Renal cortex interstitium (tissue), 11 donors: ENCODE data around the gene PARP1. TPM values are rescaled to one million over a fixed set of nuclear protein-coding genes. Genes with fewer than 3 reads are reported as not detected.
"Not testable (repeated sequence)": the region's sequence is repeated elsewhere in the genome, so short reads cannot be mapped to it uniquely, and the experiment has no call there.

Experiments
- DNase-seq, 11 donors: peaks; one replicate each; pipeline ENCODE4 v3.0.0-alpha.2; 2013; ENCODE audit warnings: low read depth in 9 of 11, low spot score in 4 of 11; ENCODE audit errors: extremely low read depth in 1 of 11
- polyA plus RNA-seq, 3 donors: library from polyadenylated mRNA; unstranded; fragments of 120-200 nt; gene quantifications; one replicate each; pipeline ENCODE4 v1.2.1, GENCODE V29; 2013; ENCODE audit not compliant: insufficient read length in 3 of 3

The PARP1 gene
- polyA plus RNA-seq, 3 donors, result 113 to 142 (median 130) TPM

DNA sequence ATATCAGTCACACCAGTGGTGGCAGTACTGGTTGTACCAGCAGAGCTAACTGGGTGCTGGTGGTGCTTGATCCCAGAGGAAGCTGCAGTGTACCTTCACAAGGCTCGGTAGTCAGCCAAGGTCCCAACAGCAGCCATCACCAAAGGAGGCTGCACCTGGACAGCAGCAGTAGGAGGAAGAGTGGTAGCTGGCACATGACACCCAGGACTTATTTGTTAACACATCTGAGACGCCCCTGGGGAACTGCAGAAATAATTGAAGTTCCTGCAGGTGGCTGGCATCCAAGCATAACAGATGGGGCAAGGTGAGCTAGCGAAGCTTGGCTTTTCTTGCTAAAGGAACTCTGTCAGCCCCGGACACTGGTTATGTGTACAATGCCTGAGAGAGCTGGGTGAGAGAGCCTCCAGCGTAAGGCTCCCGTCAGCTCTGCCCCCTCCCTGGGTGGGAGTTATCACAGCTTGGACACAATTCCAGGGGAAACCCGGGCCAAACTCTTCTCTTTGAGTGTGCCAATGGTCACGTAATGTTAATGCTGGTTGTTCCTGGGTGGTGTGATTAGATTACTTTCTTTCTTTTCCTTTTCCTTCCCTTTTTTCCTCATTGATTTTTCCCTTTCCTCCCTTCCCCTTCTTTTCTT is 29.1 kb upstream of the PARP1 start:
- DNase-seq, result peak in 2 of 11 donors; percentile 27 to 36

DNA sequence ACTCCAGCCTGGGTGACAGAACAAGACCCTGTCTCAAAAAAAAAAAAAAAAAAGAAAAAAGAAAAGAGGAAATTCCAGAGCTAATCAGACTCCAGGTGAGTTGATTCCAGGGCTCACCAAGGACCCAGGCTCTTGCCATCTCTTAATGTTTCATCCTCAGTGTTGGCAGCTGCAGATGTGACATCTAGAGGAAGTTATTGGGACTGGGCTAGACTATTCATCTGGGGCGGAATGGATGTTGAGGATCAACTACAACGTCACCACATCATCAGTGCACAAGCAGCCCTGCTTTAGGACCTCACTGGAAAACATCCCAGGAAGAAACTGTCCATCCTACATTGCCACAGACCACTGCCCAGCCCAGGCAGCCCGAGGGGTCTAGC is 28.6 kb upstream of the PARP1 start:
- no peak for DNase-seq

DNA sequence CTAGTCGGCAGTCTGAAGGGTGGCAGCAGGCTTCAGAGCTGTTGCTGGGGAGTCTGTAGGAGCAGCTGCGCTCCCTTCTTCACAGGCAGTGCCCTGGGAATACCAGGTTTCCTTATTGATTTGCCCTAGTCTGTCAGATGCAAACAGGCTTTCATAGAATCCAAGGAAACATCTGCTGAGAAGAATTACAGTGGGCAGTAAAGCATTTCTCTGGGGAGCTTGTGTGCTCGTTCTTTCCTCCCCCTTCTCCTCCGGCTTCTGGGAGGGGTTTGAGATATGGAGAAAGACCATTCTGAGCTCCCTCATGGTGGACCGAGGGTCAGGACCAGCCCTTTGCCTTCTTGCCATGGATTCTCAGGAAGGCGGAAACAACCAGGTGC is 25.4 kb upstream of the PARP1 start:
- no peak for DNase-seq

DNA sequence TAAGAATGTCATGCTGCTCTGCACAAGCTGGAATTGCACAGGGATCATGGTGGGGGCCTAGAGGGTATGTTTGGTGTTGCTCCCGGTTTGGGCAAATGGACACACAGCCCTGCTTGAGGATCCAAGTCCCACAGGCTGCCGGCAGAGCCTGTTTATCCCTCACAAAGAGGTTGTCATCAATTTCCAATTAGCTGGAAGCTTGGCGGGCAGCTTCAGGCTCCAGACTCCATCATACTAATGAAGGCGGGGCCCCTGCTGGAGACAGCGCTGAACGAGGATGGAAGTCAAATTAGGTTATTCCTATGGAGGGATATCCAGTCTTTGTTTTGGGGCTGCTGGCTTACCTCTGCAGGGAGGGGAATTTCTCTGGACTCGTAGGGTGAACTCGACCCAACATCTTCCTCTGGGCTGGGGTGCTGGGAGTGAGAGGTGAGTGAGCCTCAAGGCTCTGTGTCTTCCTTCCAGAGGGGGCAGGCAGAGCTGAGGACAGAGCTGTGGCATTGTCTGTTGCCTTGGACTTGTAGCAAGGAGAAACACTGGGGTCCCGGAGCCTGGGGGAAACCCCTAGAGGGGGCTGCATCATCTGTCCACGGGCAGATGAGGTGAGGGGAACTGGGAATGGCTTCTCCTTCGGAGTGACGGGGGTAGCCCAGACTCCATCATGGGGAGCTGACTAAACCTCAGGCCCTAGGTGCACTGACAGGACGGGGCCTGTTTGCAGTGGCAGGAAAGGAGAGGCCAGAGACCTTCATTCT is 24.9 kb upstream of the PARP1 start:
- DNase-seq, result no peak

DNA sequence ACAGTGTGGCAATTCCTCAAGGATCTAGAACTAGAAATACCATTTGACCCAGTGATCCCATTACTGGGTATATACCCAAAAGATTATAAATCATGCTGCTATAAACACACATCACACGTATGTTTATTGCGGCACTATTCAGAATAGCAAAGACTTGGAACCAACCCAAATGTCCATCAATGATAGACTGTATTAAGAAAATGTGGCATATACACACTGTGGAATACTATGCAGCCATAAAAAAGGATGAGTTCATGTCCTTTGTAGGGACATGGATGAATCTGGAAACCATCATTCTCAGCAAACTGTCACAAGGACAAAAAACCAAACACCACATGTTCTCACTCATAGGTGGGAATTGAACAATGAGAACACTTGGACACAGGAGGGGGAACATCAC is 24.0 kb upstream of the PARP1 start:
- DNase-seq, result not testable (repeated sequence)

DNA sequence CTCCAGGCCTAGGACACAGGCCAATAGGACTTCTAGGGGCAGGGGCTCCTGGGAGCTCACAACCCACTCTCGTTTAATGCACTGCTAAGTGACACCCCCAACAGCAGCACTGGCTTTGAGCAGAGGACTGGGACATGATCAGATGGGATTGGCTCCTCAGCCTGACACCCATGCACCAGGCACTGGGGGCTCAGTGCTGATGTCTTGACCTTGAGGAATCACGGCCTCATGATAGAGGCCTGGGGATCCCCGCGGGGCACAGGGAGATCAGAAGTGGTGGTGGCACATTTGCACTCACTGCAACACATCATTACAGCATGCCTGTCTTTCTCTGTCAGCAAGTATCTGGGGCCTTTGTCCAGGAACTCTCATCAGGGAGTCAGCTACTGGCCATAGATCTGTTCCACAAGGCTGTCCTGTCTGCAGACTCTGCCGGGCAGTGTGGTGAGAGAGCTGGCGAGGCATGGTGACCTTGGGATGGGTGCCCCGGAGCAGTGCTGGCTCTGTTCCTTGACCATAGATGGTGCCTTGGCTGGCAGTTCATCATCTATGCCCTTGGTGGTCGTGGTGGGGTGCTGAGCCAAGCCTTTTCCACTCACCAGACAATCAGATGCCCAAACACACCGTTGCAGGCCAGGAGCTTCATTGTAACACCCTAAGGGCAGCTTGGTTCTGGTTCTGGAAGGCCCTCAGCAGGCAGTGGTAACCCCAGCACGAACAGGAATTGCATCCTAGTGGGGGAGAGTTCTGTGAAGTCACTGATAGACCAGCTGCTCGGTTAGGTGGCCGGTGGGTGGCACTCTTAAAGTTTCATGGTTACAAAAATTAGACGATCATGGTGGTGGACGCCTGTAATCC is 22.2 kb upstream of the PARP1 start:
- no peak for DNase-seq

DNA sequence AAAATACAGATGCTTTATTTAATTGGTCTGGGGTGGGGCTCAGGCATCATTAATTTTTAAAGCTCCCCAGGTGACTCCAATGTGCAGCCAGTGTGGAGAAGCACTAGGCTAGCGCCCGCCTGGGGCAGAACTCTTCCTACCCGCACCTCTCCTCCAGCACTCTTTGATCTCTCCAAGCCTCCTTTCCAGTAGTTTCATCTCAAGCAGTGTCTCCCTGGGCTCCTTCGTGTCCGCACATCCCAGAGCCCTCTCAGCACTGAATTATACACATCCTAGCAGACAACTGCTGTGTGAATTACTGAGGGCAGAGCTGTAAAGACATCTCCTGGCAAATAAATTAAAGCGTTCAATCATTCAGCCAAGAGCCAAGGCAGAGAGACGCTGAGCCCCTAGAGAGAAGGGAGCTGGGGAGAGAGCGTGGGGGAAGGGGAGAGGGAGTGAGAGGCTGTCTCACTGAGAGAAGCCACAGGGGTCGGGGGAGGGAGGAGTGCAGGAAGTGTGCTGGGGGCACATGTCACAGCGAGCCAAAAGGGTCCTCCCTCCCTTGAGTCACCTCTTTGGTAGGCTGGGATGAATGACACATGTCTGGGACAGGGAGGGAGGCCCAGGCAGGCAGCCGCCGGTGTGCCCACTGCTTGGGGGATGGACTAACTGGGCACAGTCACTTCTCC is 21.0 kb upstream of the PARP1 start:
- peak in 6 of 11 donors; percentile 39 to 70 (median 47) for DNase-seq

DNA sequence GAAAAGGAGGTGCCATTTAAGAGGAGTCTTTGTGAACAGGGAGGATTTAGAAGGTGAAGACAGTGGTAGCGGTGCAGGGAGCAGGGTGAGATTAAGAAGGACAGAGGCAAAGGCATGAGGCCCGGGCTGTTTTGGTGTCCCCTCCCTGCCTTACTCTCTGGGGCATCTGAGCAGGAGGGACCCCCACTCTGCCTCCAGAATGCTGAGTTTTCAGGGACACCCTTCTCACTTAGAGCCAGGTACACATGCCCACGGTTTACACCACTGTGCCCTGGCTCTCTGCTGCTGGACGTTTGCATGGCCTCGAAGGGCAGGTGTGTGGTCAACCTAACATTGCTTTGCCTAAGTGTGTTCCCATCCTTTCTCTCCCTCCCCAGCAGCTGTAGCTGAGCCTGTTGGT is 20.5 kb upstream of the PARP1 start:
- DNase-seq, result no peak

DNA sequence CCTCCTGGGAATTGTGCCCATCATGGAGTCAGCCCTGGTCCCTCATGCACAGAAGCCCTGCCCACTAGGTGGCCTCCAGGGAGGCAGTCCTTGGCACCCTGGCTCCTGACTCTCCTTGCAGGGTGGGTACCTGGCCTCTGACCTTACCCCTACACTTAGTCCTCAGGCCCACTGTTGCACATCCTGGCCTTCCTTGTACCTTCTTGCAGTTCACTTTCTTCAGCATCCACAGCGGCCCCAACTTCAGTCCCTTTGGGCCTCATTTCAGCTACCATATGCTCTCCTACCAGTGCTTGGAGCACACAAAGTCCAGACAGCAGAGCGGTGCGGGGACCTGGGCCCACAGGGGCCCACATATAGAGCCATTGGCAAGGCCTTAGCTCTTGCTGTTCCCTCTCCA is 19.2 kb upstream of the PARP1 start:
- no peak for DNase-seq

DNA sequence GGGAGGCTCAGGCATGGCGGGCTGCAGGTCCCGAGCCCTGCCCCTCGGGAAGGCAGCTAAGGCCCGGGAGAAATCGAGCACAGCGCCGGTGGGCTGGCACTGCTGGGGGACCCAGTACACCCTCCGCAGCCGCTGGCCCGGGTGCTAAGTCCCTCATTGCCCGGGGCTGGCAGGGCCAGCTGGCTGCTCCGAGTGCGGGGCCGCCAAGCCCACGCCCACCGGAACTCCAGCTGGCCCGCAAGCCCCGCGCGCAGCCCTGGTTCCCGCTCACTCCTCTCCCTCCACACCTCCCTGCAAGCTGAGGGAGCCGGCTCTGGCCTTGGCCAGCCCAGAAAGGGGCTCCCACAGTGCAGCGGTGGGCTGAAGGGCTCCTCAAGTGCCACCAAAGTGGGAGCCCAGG is 18.5 kb upstream of the PARP1 start:
- DNase-seq, result not testable (repeated sequence)

DNA sequence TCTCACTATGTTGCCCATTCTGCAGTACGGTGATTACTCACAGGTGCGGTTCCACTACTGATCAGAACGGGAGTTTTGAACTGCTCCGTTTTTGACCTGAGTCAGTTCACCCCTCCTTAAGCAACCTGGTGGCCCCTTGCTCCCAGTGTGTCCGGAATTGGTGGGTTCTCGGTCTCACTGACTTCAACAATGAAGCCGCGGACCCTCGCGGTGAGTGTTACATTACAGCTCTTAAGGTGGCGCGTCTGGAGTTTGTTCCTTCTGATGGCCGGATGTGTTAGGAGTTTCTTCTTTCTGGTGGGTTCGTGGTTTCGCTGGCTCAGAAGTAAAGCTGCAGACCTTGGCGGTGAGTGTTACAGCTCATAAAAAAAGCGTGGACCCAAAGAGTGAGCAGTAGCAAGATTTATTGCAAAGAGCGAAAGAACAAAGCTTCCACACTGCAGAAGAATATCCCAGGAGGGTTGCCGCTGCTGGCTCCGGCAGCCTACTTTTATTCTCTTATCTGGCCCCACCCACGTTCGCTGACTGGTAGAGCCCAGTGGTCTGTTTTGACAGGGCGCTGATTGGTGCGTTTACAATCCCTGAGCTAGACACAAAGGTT is 17.6 kb upstream of the PARP1 start:
- no peak for DNase-seq

DNA sequence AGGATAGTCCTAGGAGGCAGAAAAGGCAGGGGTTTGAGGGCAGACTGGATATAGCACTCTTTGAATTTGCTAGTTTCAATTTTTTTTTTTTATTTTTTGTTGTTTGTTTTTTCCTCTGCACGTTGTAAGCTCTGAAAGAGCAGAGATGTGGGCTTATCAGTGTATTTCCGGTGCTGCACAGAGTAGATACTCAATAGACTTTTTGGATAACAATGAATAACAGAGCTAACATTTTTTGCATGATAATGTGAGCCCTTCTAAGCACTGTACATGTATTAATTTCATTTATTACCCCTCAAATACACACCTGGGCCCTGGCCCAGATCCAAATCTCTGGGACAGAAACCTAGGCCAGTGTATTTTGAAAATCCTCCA is 17.1 kb upstream of the PARP1 start:
- DNase-seq, result no peak

DNA sequence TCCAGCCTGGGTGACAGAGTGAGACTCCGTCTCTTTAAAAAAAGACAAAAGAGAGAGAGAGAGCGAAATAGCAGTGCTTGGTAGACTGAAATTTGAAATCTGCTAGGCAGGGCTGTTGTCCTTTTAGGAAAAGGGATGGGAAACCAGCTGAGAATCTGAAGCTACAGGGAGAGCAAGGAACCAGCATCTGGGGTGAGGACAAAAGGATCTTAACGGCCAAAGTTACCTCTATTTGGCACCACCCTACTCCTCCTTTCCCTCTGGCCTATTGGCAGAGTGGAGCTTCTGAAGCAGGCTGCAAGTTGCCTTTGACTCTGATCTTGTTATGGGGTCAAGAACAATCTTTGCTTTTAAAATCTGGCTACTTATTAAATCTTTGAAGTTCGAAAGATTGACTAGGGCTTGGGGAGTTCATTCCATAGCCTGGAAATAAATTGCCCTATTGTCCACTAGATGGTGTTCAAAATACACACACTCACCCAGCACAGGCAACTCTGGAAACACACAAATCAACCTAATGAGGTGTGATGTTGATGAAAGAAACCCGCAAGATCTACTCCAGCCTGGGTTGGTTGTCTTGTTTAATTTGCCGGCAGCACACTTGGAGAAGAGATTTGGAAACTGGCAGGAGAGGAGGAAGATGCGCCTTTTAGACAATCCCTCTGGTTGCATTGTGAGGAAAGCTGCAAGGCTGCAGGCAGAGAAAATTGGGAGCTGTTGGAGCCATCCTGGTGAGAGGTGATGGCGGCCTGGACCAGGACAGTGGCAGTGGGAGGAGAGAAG is 16.5 kb upstream of the PARP1 start:
- DNase-seq, result peak in 10 of 11 donors; percentile 51 to 78 (median 67)

DNA sequence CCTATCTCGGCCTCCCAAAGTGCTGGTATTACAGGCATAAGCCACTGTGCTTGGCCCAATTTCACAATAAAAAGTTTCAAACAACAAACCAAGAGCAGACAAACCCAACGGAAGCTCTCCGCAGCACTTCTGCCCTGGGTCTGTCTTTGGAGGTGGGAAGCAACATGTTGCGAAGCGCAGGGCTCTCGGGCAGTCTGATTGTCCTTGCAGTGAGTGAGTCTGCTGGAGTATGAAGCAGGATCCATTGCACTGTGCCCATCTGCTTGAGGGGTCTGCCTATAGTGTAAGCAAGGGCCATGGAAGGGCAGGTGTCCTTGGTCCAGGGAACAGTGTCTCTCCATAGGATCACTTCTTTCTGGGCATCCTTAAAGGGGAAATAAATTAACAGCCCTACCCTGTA is 14.6 kb upstream of the PARP1 start:
- DNase-seq, result no peak

DNA sequence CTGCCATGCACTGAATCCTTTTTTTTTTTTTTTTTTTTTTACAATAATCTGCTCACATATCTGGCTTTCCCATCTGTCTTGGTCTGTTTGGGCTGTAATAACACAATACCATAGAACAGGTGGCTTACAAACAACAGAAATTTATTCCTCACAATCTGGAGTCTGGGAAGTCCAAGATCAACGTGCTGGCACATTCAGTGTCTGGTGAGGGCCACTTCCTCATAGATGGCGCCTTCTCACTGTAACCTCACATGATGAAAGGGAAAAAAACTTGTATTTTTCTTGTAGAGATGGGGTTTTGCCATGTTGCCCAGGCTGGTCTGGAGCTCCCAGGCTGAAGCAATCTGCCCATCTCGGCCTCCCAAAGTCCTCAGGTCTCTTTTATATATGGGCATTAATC is 13.0 kb upstream of the PARP1 start:
- no peak for DNase-seq

DNA sequence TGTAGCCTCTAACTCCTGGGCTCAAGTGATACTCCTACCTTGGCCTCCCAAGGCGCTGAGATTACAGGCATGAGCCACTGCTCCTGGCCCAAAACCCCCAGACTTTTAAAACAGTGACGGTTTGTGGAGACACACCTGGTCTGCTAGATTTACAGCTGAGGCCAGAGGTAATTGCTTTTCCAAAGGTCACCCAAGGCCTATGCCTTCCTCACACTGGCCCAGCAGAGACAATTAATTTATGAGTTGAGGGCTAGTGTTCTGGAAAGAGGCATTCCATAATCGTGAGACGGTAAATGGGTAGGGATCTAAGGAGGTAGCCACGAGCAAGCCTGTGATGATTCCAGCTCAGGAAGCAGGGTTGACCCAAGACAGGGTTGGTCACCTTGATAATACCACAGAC is 12.4 kb upstream of the PARP1 start:
- DNase-seq, result no peak

DNA sequence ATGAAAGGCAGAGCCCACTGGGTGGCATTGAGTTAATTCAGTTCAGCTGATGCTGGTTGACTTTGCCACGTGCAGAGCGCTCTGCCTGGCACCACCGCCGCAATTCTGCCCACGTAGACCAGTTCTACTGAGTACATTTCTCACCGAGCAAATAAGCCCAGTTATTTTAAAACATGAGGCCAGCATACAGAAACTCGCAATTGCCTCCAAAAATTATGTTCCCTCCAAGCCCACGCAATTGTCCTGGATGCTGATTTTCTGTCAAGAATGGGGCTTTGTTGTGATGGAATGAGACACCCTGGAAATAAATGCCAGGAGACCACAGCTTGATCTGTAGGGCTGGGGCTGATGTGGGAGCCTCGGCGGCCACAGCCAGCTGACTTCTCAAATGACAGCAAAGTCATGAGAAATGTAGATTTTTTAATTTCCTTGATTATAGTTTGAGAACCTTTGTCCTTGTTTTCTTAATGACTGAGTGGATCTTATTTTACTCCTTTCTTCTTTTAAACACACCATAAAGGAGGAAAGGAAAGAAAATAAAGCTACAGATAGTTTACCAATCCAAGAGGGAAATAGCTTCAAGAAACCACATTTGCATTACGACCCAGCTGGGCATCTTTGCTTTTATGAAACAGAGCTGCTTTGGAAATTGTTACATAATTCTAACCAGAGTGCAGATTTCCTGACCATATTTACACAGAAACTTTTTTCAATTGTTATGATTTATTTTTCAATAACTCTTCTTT is 11.6 kb upstream of the PARP1 start:
- DNase-seq, result no peak
